ENCODE data around the gene AK3. TPM values are rescaled to one million over a fixed set of nuclear protein-coding genes. Genes with fewer than 3 reads are reported as not detected.

Gene AK3
- total RNA-seq: 33.5 and 63.7 TPM in 2 replicates

DNA sequence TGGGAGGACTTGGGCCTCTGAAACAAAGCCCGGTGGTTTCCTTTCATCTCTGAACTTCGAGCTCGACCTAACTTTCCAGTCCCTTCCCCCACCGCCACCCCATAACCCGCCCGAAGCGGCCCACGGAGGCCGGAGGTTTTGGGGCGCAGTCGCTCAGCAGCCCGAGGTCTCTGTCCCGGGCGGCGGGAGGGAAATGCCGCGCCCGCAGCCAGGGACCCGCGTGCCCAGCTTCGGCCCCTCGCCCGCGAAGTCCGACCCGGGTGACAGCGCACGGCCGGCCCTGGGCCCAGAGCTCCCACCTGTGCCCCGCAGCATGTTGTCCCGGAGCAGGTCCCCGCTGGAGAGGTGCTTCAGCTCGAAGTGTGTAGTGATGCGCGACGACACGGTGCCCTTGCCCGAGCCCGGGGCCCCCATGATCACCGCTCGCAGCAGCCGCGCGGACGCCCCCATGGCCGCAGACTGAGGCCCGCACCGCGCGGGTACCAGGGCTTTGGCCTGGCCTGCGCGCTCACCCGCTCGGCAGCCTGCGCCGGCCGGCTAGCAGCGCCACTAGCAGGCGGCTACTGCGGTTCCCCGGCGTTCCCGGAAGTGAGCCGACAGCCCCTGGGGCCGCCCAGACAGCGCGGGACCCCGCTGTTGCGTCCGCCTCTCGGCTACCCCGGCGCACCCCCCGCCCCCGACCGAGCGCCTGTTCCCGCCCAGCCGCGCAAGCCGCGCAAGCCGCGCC lies at the start of gene AK3:
TSS of gene AK3 (minus strand) at position 565 of the 727 bp plus-strand sequence. CDS start at position 450, 115 bp downstream.

DNA sequence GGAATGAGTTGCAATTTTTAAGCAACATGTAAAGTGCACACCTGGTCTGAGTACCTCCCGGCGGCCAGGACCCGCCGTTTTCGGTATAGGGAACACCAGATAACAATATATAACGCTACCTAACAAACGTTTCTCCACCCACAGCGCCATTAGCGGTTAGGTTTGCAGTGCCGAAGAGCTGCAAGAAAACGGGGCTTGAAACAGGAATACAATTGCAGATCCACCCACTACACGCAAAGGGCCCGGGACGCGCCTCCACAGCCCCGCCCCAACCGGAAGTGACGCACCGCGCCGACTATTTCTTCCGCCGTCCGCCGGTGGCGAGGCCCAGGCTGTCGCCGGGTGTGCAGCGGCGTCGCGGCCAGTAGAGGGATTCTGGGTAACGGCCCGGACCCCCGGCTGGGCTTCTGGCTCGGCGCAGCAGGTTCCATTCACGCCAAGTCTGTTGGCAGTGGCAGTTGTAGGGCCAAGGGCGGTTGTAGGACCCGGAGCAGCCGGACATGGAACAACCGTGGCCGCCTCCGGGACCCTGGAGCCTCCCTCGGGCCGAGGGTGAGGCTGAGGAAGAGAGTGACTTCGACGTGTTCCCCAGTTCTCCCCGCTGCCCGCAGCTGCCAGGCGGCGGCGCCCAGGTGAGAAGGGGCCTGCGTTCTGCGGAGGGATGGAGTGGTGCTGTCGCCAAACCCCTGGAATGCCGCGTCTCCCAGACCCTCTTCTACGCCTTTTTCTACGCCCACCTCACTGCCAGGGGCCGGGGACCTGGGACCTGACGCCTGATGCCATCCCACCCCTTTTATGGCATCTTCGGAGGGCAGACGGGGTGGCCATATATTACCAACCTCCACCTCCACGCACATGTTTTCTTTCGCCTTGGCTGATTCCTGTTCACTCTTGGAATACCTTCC lies 61.5 kb downstream of the AK3 start, which contains the start of gene CDC37L1:
TSS of gene CDC37L1 (plus strand) at position 302 of the 905 bp plus-strand sequence. CDS start at position 501, 199 bp downstream.

DNA sequence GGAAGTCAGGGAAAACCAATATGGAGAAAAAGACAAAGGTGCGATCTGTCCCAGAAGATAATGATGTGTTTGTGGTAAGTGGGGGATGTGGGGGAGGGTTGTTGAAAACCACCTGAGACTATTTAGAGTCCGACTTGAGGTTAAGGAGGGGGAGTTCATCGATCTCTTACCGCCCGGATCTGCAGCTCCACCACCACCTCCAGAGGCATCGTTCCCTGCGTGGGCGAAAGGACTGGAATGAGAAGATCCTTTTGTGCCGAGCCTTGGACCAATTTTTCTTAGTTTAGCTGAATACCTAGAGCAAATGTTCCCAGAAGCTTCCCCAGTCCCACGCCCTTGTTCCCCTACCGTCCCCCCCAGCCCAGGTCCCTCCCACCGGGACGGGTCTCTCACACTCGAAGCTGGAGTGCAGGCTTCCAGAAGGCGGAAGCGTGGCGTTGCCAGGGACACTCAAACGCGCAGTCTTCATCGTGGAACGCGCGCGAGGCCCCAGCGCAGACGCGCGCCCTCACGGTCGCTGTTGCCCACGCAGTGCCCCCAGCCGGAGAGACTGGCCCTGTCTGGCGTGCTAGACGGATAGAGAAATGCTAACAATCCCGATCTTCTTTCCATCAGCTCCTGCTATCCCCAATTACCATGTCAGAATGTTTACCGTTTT lies 74.8 kb downstream of the AK3 start, which contains the start of gene SPATA6L:
TSS of gene SPATA6L (minus strand) at position 439 of the 658 bp plus-strand sequence. CDS start at position 209, 230 bp downstream.

DNA sequence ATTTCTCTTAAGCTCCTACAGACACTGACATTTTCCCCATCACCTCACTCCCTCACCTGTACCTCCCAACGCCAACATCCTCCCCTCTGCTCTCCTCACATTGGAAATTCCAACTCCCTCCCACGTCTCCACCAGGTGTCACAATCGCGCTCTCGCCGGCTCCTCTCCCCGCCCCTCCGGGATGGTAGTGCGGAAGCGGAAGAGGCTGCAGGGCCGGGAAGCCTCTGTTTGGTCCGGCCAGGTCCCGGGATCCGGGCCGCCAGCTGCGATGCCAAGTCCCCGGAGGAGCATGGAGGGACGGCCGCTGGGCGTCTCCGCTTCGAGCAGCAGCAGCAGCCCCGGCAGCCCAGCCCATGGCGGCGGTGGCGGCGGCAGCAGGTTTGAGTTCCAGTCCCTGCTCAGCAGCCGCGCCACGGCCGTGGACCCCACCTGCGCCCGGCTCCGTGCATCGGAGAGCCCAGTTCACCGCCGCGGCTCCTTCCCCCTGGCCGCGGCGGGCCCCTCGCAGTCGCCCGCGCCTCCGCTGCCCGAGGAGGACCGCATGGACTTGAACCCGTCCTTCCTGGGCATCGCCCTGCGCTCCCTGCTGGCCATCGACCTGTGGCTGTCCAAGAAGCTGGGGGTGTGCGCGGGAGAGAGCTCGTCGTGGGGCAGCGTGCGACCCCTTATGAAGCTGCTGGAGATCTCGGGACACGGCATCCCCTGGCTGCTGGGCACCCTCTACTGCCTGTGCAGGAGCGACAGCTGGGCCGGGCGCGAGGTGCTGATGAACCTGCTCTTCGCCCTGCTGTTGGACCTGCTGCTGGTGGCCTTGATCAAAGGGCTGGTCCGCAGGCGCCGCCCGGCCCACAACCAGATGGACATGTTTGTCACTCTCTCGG lies 78.7 kb downstream of the AK3 start, which contains the start of gene PLPP6:
TSS of gene PLPP6 (plus strand) at position 187 of the 881 bp plus-strand sequence. CDS start at position 269, 82 bp downstream.

Other genes starting within 250 kb of the AK3 start
- 4.2 and 6.7 TPM in 2 replicates for gene PLPP6, start 78.9 kb downstream of the AK3 start, total RNA-seq
- 0.97 and 6.7 TPM in 2 replicates for gene SPATA6L, start 74.7 kb downstream of the AK3 start, total RNA-seq
- 4.9 and 12.5 TPM in 2 replicates for gene CDC37L1, start 61.6 kb downstream of the AK3 start, total RNA-seq
- 7.6 and 11.3 TPM in 2 replicates for gene RCL1, start 51.7 kb upstream of the AK3 start, total RNA-seq
- 4.9 and 8.9 TPM in 2 replicates for gene JAK2, start 244.1 kb upstream of the AK3 start, total RNA-seq